HCT116 (cell line): ENCODE data around the gene KCNJ1. TPM values are rescaled to one million over a fixed set of nuclear protein-coding genes. Genes with fewer than 3 reads are reported as not detected.

Experiments used
- ATAC-seq: fragments of 200-7000 bp; cut with Tn5 transposase; 2 replicates; pipeline ENCODE4 v1.9.1; 2020; ENCODE audit warnings: mild to moderate bottlenecking, moderate library complexity
- BruUV-seq: library from RNA; stranded (reverse); fragments of 400-500 nt; replicated peaks from 2 replicates; lab custom pipeline; 2021; lab: Mats Ljungman, UMichigan
- CTCF ChIA-PET: fragments of 300-600 bp; sonication (Branson Sonifier 250); formaldehyde crosslinking; loops from one replicate; lab custom pipeline; 2021; ENCODE audit warnings: antibody characterized with exemption; lab: Charles Lee
- POLR2A ChIA-PET: fragments of 300-600, 350-600 bp; sonication (Branson Sonifier 250); formaldehyde crosslinking; loops from one replicate; lab custom pipeline; 2021; ENCODE audit warnings: antibody characterized with exemption; lab: Charles Lee
- RAD21 ChIA-PET, 2 experiments: fragments of 300-600 bp; sonication (Branson Sonifier 250); formaldehyde crosslinking; loops; one replicate each; lab custom pipeline; 2023; ENCODE audit warnings: low total read pairs in 2 of 2; ENCODE audit not compliant: uncharacterized antibody in 2 of 2, unreplicated experiment in 2 of 2, low non-redundant PET in 1 of 2; lab: Charles Lee
- DNase-seq: peaks from one replicate; pipeline ENCODE4 v3.0.0-alpha.2; 2010; ENCODE audit warnings: low read depth, low spot score
- H2AFZ ChIP-seq: fragments of 200-600 bp; shearing (Covaris generic), sonication (generic); 2 replicates; pipeline ENCODE4 v1.6.1; 2017; ENCODE audit warnings: low read depth, mixed run types, mixed read lengths, antibody characterized with exemption, low read length; ENCODE audit not compliant: poor library complexity, severe bottlenecking
- H3K27ac ChIP-seq: 2 replicates; pipeline ENCODE4 v1.5.1; 2012; ENCODE audit warnings: low read depth, low read length
- H3K27me3 ChIP-seq: fragments of 200-600 bp; sonication (generic); 2 replicates; pipeline ENCODE4 v1.6.1; 2016; ENCODE audit warnings: mixed run types, low read length, mixed read lengths; ENCODE audit not compliant: insufficient read depth
- H3K36me3 ChIP-seq, 2 experiments: fragments of 200-500 bp in 1 of 2; fragments of 200-600 bp in 1 of 2; sonication (Bioruptor generic) in 1 of 2; sonication (generic) in 1 of 2; 2 replicates each; pipeline versions ENCODE4 v1.5.1 to v1.6.1; 2014 to 2016; ENCODE audit warnings: low read length in 2 of 2, inconsistent platforms in 1 of 2, mixed read lengths in 1 of 2, mixed run types in 1 of 2; ENCODE audit not compliant: insufficient read depth in 2 of 2, control insufficient read depth in 1 of 2
- H3K4me1 ChIP-seq, 2 experiments: fragments of 200-600 bp in 1 of 2; sonication (generic) in 1 of 2; 2 replicates each; pipeline versions ENCODE4 v1.5.1 to v1.6.1; 2012 to 2017; ENCODE audit warnings: low read length in 2 of 2, inconsistent platforms in 1 of 2, mild to moderate bottlenecking in 1 of 2, mixed read lengths in 1 of 2, mixed run types in 1 of 2, moderate library complexity in 1 of 2; ENCODE audit not compliant: insufficient read depth in 2 of 2, control insufficient read depth in 1 of 2
- H3K4me2 ChIP-seq: fragments of 200-600 bp; sonication (generic); 2 replicates; pipeline ENCODE4 v1.6.1; 2017; ENCODE audit warnings: mixed run types, low read length, mixed read lengths
- H3K4me3 ChIP-seq, 2 experiments: fragments of 200-600 bp in 1 of 2; sonication (generic) in 1 of 2; replicated peaks in 1 of 2; 2 replicates each; pipeline ENCODE4 v1.5.1; 2011 to 2016; ENCODE audit warnings: low read length in 2 of 2, control low read depth in 1 of 2, low read depth in 1 of 2, mild to moderate bottlenecking in 1 of 2, mixed read lengths in 1 of 2, mixed run types in 1 of 2
- H3K79me2 ChIP-seq: fragments of 200-600 bp; sonication (generic); 2 replicates; pipeline ENCODE4 v1.6.1; 2017; ENCODE audit warnings: mild to moderate bottlenecking, mixed run types, low read length, moderate library complexity, mixed read lengths; ENCODE audit not compliant: insufficient read depth
- H3K9ac ChIP-seq: fragments of 200-600 bp; sonication (generic); 2 replicates; pipeline ENCODE4 v1.6.1; 2016; ENCODE audit warnings: low read length, mixed read lengths
- H3K9me2 ChIP-seq: fragments of 200-600 bp; sonication (generic), shearing (Covaris generic); 2 replicates; pipeline ENCODE4 v1.6.1; 2017; ENCODE audit warnings: mixed run types, mild to moderate bottlenecking, moderate library complexity; ENCODE audit not compliant: insufficient read depth
- H3K9me3 ChIP-seq, 2 experiments: fragments of 200-500 bp in 1 of 2; fragments of 200-600 bp in 1 of 2; sonication (Bioruptor generic) in 1 of 2; sonication (generic) in 1 of 2; 2 replicates each; pipeline ENCODE4 v1.6.1; 2014 to 2017; ENCODE audit warnings: low read length in 2 of 2, mixed read lengths in 2 of 2, inconsistent platforms in 1 of 2, low read depth in 1 of 2, mild to moderate bottlenecking in 1 of 2, mixed run types in 1 of 2, moderate library complexity in 1 of 2; ENCODE audit not compliant: control insufficient read depth in 1 of 2, insufficient read depth in 1 of 2
- H4K20me1 ChIP-seq: fragments of 200-600 bp; sonication (generic), shearing (Covaris generic); 2 replicates; pipeline ENCODE4 v1.6.1; 2017; ENCODE audit warnings: mixed run types, mild to moderate bottlenecking, moderate library complexity; ENCODE audit not compliant: insufficient read depth
- ATF3 ChIP-seq: IDR thresholded peaks from 2 replicates; pipeline ENCODE4 v1.6.1; 2012
- CBX3 ChIP-seq: IDR thresholded peaks from 2 replicates; pipeline ENCODE4 v1.6.1; 2012; ENCODE audit warnings: low read depth
- CTCF ChIP-seq, 3 experiments: fragments of 200-600 bp in 1 of 3; sonication (generic) in 1 of 3; IDR thresholded peaks in 2 of 3; conservative IDR thresholded peaks in 1 of 3; 2 replicates each; pipeline ENCODE4 v1.5.1; 2012 to 2017; ENCODE audit warnings: low read depth in 2 of 3, low read length in 2 of 3, antibody characterized with exemption in 1 of 3, borderline replicate concordance in 1 of 3, control low read depth in 1 of 3, mild to moderate bottlenecking in 1 of 3, mixed read lengths in 1 of 3, mixed run types in 1 of 3, moderate library complexity in 1 of 3; ENCODE audit not compliant: insufficient read depth in 1 of 3
- EGR1 ChIP-seq: IDR thresholded peaks from 2 replicates; pipeline ENCODE4 v1.6.1; 2012; ENCODE audit warnings: low read depth
- EZH2 ChIP-seq: fragments of 200-600 bp; sonication (generic); IDR thresholded peaks from 2 replicates; pipeline ENCODE4 v1.6.1; 2017; ENCODE audit warnings: antibody characterized with exemption, mixed run types
- EZH2phosphoT487 ChIP-seq: fragments of 200-600 bp; IDR thresholded peaks from 2 replicates; pipeline ENCODE4 v1.6.1; 2018; ENCODE audit warnings: antibody characterized with exemption, borderline replicate concordance
- FOSL1 ChIP-seq: IDR thresholded peaks from 2 replicates; pipeline ENCODE4 v1.6.1; 2012; ENCODE audit warnings: low read depth
- JUND ChIP-seq: IDR thresholded peaks from 2 replicates; pipeline ENCODE4 v1.6.1; 2012
- POLR2A ChIP-seq: IDR thresholded peaks from 2 replicates; pipeline ENCODE4 v1.7.0; 2011; ENCODE audit warnings: borderline replicate concordance; ENCODE audit not compliant: insufficient read depth, insufficient read length; ENCODE audit errors: extremely low read depth
- RAD21 ChIP-seq: IDR thresholded peaks from 2 replicates; pipeline ENCODE4 v1.6.1; 2012; ENCODE audit warnings: low read depth, mild to moderate bottlenecking
- REST ChIP-seq: IDR thresholded peaks from 2 replicates; pipeline ENCODE4 v1.6.1; 2012; ENCODE audit warnings: low read depth
- SIN3A ChIP-seq: IDR thresholded peaks from 2 replicates; pipeline ENCODE4 v1.6.1; 2012; ENCODE audit warnings: low read depth
- SP1 ChIP-seq: IDR thresholded peaks from 2 replicates; pipeline ENCODE4 v1.6.1; 2012; ENCODE audit warnings: low read depth
- SRF ChIP-seq: IDR thresholded peaks from 2 replicates; pipeline ENCODE4 v1.6.1; 2012; ENCODE audit warnings: low read depth
- TCF7L2 ChIP-seq: IDR thresholded peaks from 2 replicates; pipeline ENCODE4 v1.7.0; 2011; ENCODE audit warnings: borderline replicate concordance, inconsistent platforms; ENCODE audit not compliant: insufficient read depth, insufficient read length; ENCODE audit errors: extremely low read depth
- YY1 ChIP-seq: IDR thresholded peaks from 2 replicates; pipeline ENCODE4 v1.6.1; 2011; ENCODE audit warnings: low read length, low read depth, moderate library complexity, mild to moderate bottlenecking; ENCODE audit not compliant: insufficient replicate concordance; ENCODE audit errors: extremely low read depth
- ZBTB33 ChIP-seq: IDR thresholded peaks from 2 replicates; pipeline ENCODE4 v1.6.1; 2011; ENCODE audit warnings: mild to moderate bottlenecking, low read length, moderate library complexity; ENCODE audit not compliant: insufficient replicate concordance; ENCODE audit errors: extremely low read depth
- ZFX ChIP-seq: fragments of 450-650 bp; IDR thresholded peaks from 2 replicates; pipeline ENCODE4 v1.6.1; 2017
- intact Hi-C: fragments of 100-400 bp; cut with micrococcal nuclease; formaldehyde crosslinking; loops from 2 replicates; pipeline ENCODE4 v1.10.0; 2022
- total RNA-seq: library from RNA; stranded (reverse); gene quantifications from one replicate; pipeline ENCODE4 v1.2.1, GENCODE V29; 2021; ENCODE audit not compliant: unreplicated experiment

The KCNJ1 gene
- total RNA-seq, 1 experiment from 2014 or later, result 0.15 TPM

- Histone ChIP-seq H3K9me2 (no peaks in the 10 kb centered on the region), H3K9me3 (no peaks in the 10 kb centered on the region), H3K4me2 (no peak overlapping the region), H3K27ac (no peak overlapping the region), H3K9ac (no peak overlapping the region), H3K4me3 (no peak overlapping the region), H3K36me3 (no peaks in the 10 kb centered on the region), H3K79me2 (no peaks in the 10 kb centered on the region), H3K27me3 (no peaks in the 10 kb centered on the region), H3K4me1 (peaks cover 9 to 16% of the 10 kb centered on the region in 2 experiments; a peak in 2 of 4 replicates), H2AFZ (no peak overlapping the region), H4K20me1 (no peaks in the 10 kb centered on the region)
- intact Hi-C loops, result no loop called here
- POLR2A ChIA-PET, result no interaction called here
- RAD21 ChIA-PET, result no interaction called here
- no peak for DNase-seq
- BruUV-seq, result no TSS peak
- no peak for ATAC-seq
- TF ChIP-seq ZFX (no peak), SRF (no peak), FOSL1 (no peak), EZH2phosphoT487 (no peak), CTCF (IDR thresholded peaks at IDR 0.05 in 2 of 3, conservative IDR thresholded peaks at IDR 0.05 in 1 of 3; ENCODE audit: borderline replicate concordance in 1 of 3, insufficient read depth in 1 of 3, low read depth in 2 of 3, low read length in 2 of 3) (no peak), SIN3A (no peak), EZH2 (no peak), ATF3 (no peak), POLR2A (no peak), EGR1 (no peak), RAD21 (no peak), ZBTB33 (no peak), JUND (no peak), YY1 (no peak), CBX3 (no peak), REST (no peak), SP1 (no peak), TCF7L2 (no peak)
- CTCF ChIA-PET, result no interaction called here
These were observed 28.4 kb upstream of the KCNJ1 start for GRCh38 chr11:128895526-128895925.
